Smooth muscle cell (in vitro differentiated cells): ENCODE data around the gene VWC2. TPM values are rescaled to one million over a fixed set of nuclear protein-coding genes. Genes with fewer than 3 reads are reported as not detected.

Source experiments
- DNase-seq: peaks from one replicate; lab custom pipeline; 2025; ENCODE audit not compliant: unreplicated experiment; lab: John Stamatoyannopoulos, UW
- H2AFZ ChIP-seq: fragments of 200-600 bp; sonication (generic); 2 replicates; pipeline ENCODE4 v1.6.0; 2016; ENCODE audit warnings: antibody characterized with exemption, low read depth, mild to moderate bottlenecking
- H3F3A ChIP-seq: fragments of 200-600 bp; sonication (generic); 2 replicates; pipeline ENCODE4 v1.6.0; 2017; ENCODE audit warnings: antibody characterized with exemption, low read depth
- H3K27ac ChIP-seq: fragments of 200-600 bp; sonication (generic); 2 replicates; pipeline ENCODE4 v1.5.1; 2016; ENCODE audit warnings: low read depth, mild to moderate bottlenecking
- H3K27me3 ChIP-seq: fragments of 200-600 bp; sonication (generic); 2 replicates; pipeline ENCODE4 v1.6.1; 2016; ENCODE audit warnings: low read depth, mild to moderate bottlenecking
- H3K36me3 ChIP-seq: fragments of 200-600 bp; sonication (generic); 2 replicates; pipeline ENCODE4 v1.5.1; 2016; ENCODE audit warnings: low read depth
- H3K4me1 ChIP-seq: fragments of 200-600 bp; sonication (generic); 2 replicates; pipeline ENCODE4 v1.5.1; 2016; ENCODE audit warnings: low read depth
- H3K4me2 ChIP-seq: fragments of 200-600 bp; sonication (generic); 2 replicates; pipeline ENCODE4 v1.6.0; 2016; ENCODE audit warnings: mild to moderate bottlenecking
- H3K4me3 ChIP-seq: fragments of 200-600 bp; sonication (generic); 2 replicates; pipeline ENCODE4 v1.5.1; 2016; ENCODE audit warnings: mild to moderate bottlenecking
- H3K79me2 ChIP-seq: fragments of 200-600 bp; sonication (generic); 2 replicates; pipeline ENCODE4 v1.6.0; 2016; ENCODE audit warnings: low read depth, mild to moderate bottlenecking
- H3K9ac ChIP-seq: fragments of 200-600 bp; sonication (generic); 2 replicates; pipeline ENCODE4 v1.6.0; 2016; ENCODE audit warnings: low read depth
- H3K9me3 ChIP-seq: fragments of 200-600 bp; sonication (generic); replicated peaks from 2 replicates; pipeline ENCODE4 v1.5.1; 2016; ENCODE audit warnings: low read depth
- H4K20me1 ChIP-seq: fragments of 200-600 bp; sonication (generic); 2 replicates; pipeline ENCODE4 v1.6.0; 2016; ENCODE audit warnings: low read depth
- WGBS: methylation state at CpG from one replicate; pipeline ENCODE4 v1.1.7; 2016; ENCODE audit warnings: low lambda C conversion rate; 5-methylcytosine and 5-hydroxymethylcytosine counted together
- polyA plus RNA-seq: library from polyadenylated mRNA; unstranded; fragments of >200 nt; fragmentation: Nextera tagmentation; extraction: Ambion mirVana; gene quantifications from 2 replicates; pipeline ENCODE4 v1.2.1, GENCODE V29; 2016
- total RNA-seq: library from RNA; depleted of rRNA; stranded (reverse); fragments of >200 nt; gene quantifications from 2 replicates; pipeline ENCODE4 v1.2.3, GENCODE V29; 2014
- TF ChIP-seq, protein P1 (sequence below): fragments of 200-600 bp; sonication (generic); IDR thresholded peaks from 2 replicates; pipeline ENCODE4 v1.5.1; 2017; ENCODE audit warnings: borderline replicate concordance, mild to moderate bottlenecking, antibody characterized with exemption; ENCODE audit not compliant: insufficient read depth, poor library complexity, severe bottlenecking

The VWC2 gene
- total and polyA plus RNA-seq, 2 experiments from 2014 or later: not detected

DNA sequence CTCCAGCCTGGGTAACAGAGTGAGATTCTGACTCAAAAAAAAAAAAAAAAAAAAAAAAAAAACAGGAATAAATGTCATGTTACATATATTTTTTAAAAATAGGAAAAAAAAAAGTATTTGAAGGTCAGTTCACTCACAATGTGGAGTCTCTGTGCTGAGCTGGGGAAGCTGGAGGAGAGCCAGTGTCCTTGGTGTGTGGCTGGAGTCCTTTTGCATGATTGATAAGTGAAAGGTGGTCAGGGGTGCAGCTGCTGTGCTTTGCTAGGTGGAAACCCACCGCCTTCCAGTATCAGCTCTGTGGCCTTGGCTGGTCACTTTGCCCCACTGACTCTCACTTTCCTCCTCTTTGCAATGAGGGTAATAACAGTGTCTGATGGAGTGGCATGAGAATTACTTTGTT, 101.9 kb downstream of the VWC2 start:
- H3K4me3 ChIP-seq: no peak overlapping the region
- no peak overlapping the region for H3K9ac ChIP-seq
- TF ChIP-seq, protein P1, sequence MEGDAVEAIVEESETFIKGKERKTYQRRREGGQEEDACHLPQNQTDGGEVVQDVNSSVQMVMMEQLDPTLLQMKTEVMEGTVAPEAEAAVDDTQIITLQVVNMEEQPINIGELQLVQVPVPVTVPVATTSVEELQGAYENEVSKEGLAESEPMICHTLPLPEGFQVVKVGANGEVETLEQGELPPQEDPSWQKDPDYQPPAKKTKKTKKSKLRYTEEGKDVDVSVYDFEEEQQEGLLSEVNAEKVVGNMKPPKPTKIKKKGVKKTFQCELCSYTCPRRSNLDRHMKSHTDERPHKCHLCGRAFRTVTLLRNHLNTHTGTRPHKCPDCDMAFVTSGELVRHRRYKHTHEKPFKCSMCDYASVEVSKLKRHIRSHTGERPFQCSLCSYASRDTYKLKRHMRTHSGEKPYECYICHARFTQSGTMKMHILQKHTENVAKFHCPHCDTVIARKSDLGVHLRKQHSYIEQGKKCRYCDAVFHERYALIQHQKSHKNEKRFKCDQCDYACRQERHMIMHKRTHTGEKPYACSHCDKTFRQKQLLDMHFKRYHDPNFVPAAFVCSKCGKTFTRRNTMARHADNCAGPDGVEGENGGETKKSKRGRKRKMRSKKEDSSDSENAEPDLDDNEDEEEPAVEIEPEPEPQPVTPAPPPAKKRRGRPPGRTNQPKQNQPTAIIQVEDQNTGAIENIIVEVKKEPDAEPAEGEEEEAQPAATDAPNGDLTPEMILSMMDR: no peak
- no peaks in the 10 kb centered on the region for H3K27me3 ChIP-seq
- no peak for DNase-seq
- H4K20me1 ChIP-seq: no peaks in the 10 kb centered on the region
- 86% methylated on average over 1 of the region's 1 CpG for WGBS
- no peaks in the 10 kb centered on the region for H3F3A ChIP-seq
- no peak overlapping the region for H3K4me2 ChIP-seq
- no peak overlapping the region for H2AFZ ChIP-seq
- no peak overlapping the region for H3K27ac ChIP-seq
- H3K9me3 ChIP-seq: no peaks in the 10 kb centered on the region
- H3K79me2 ChIP-seq: no peaks in the 10 kb centered on the region
- no peaks in the 10 kb centered on the region for H3K36me3 ChIP-seq
- H3K4me1 ChIP-seq: no peaks in the 10 kb centered on the region

DNA sequence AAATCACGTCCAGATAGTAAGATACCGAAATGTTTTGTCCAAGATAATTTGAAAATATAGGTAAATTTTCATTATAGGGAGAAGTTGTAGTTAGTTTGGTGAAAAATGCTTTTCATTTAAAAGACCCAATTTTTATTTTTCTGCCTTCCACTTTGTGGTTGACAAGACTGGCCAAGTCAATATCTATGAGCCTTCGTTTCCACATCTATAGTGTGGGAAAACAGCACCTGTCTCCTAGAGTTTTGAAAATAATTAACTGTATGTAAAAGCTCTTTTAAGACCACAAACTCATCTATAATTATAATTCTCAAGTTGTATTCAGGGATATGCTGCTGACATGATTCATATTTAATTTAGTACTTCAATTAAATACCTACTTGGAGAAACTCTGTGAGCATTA, 102.8 kb downstream of the VWC2 start:
- WGBS: 90% methylated on average over 3 of the region's 3 CpGs
- H3K27me3 ChIP-seq: no peaks in the 10 kb centered on the region
- no peak overlapping the region for H3K4me3 ChIP-seq
- H2AFZ ChIP-seq: no peak overlapping the region
- H3K9ac ChIP-seq: no peak overlapping the region
- no peak overlapping the region for H3K27ac ChIP-seq
- DNase-seq: no peak
- H4K20me1 ChIP-seq: no peaks in the 10 kb centered on the region
- H3F3A ChIP-seq: no peaks in the 10 kb centered on the region
- H3K79me2 ChIP-seq: no peaks in the 10 kb centered on the region
- no peak overlapping the region for H3K4me2 ChIP-seq
- no peaks in the 10 kb centered on the region for H3K4me1 ChIP-seq
- TF ChIP-seq, protein P1: no peak
- H3K36me3 ChIP-seq: no peaks in the 10 kb centered on the region
- no peaks in the 10 kb centered on the region for H3K9me3 ChIP-seq

DNA sequence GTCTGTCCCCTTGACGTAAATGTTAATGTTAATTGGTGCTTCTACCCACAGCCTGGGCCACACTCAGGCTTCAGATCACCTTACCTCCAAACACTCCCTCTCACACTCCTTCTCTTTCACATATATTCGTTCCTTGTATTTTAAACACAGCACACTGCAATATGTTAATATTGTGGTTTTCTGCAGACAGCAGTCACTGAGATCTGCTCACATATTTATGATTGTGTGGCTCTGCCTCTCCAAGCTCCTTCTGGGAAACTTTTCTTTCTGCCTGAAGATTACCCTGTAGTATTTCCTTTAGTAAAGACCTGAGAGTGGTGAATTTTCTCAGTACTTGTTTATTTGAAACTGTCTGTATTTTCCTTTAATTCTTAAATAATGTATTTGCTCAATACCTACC, 104.7 kb downstream of the VWC2 start:
- no peak overlapping the region for H3K4me2 ChIP-seq
- no peaks in the 10 kb centered on the region for H4K20me1 ChIP-seq
- no peak overlapping the region for H3K4me3 ChIP-seq
- TF ChIP-seq, protein P1: no peak
- H3F3A ChIP-seq: no peaks in the 10 kb centered on the region
- H3K4me1 ChIP-seq: no peaks in the 10 kb centered on the region
- no peak for DNase-seq
- whole genome bisulfite sequencing: 33% methylated on average over 2 of the region's 2 CpGs
- H3K9me3 ChIP-seq: no peaks in the 10 kb centered on the region
- H3K9ac ChIP-seq: no peak overlapping the region
- H3K27me3 ChIP-seq: no peaks in the 10 kb centered on the region
- H3K27ac ChIP-seq: no peak overlapping the region
- H2AFZ ChIP-seq: peak overlapping the region; percentile 49
- no peaks in the 10 kb centered on the region for H3K79me2 ChIP-seq
- H3K36me3 ChIP-seq: no peaks in the 10 kb centered on the region

DNA sequence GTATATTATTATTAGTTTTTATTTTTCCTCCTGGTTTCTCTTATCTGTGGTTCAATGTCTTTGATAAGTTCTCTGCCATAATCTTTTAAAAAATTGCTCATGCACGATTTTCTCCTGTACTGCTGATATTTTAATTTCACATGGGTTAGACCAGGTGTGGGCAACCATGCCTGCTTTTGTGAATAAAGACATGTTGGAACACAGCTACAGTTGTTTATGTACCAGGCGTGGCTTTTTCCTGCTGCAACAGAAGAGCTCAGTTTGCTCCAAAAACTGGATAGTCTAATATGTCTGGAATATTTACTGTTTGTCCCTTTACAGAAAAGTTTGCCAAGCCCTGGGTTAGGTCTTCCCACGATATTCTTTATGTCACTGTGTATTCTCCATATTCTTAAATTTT, 105.2 kb downstream of the VWC2 start:
- Histone ChIP-seq H2AFZ (peak overlapping the region; percentile 49), H3K36me3 (no peaks in the 10 kb centered on the region), H3K4me1 (no peaks in the 10 kb centered on the region), H3K4me2 (no peak overlapping the region), H3K9me3 (no peaks in the 10 kb centered on the region), H4K20me1 (no peaks in the 10 kb centered on the region), H3K4me3 (no peak overlapping the region), H3K79me2 (no peaks in the 10 kb centered on the region), H3K9ac (no peak overlapping the region), H3K27ac (no peak overlapping the region), H3K27me3 (no peaks in the 10 kb centered on the region), H3F3A (no peaks in the 10 kb centered on the region)
- TF ChIP-seq, protein P1: no peak
- no peak for DNase-seq
- WGBS: 73% methylated on average over 3 of the region's 3 CpGs
